ENCODE data around the gene BMP5.

GRCh38 chr6:55886185-55886836, 10.9 kb upstream of the BMP5 start:
- TF ChIP-seq ZNF8 (CRISPR knock-in tag; IDR thresholded peaks at IDR 0.05) (no peak), PATZ1 (CRISPR knock-in tag; IDR thresholded peaks at IDR 0.05; ENCODE audit: borderline replicate concordance) (no peak), ZC3H10 (CRISPR knock-in tag; IDR thresholded peaks at IDR 0.05) (no peak), POU6F1 (CRISPR knock-in tag; IDR thresholded peaks at IDR 0.05; ENCODE audit: borderline replicate concordance, low read depth) (no peak), TCF4 (CRISPR knock-in tag; IDR thresholded peaks at IDR 0.05; ENCODE audit: borderline replicate concordance) (no peak), ZNF70 (CRISPR knock-in tag; IDR thresholded peaks at IDR 0.05) (no peak), ZFP30 (CRISPR knock-in tag; IDR thresholded peaks at IDR 0.05) (no peak), ARNTL (CRISPR knock-in tag; IDR thresholded peaks at IDR 0.05; ENCODE audit: borderline replicate concordance, low read depth) (no peak), ZFP3 (CRISPR knock-in tag; IDR thresholded peaks at IDR 0.05) (no peak), CREB5 (CRISPR knock-in tag; IDR thresholded peaks at IDR 0.05; ENCODE audit: low read depth) (no peak)

Data from SK-N-SH treated with all-trans-retinoic acid at 6 μM for 48 hours (cell line).